ENCODE data around the gene SRSF8.

DNA sequence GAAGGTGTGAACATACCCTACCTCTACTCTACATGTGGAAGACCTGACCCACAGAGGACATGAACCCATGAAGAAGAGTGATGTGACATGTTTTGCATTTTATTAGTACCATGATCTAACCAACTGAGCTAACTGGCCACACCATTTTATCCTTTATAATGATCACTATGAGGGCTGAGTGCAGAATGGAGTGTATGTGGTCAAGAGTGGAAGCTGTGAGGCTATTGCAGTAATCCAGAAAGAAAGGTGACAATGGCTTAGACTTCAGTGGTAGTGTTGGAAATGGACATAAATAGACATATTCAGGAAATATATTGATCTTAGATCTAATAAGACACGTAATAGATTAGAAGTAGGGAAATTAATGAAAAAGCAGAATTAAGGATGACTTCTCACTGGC lies 3.8 kb downstream of the SRSF8 start:
- TF ChIP-seq POLR2AphosphoS5 (IDR thresholded peaks at IDR 0.05; ENCODE audit: insufficient read depth in 1 of 2, low read depth in 1 of 2), result no peak
- TF ChIP-seq, protein P1, sequence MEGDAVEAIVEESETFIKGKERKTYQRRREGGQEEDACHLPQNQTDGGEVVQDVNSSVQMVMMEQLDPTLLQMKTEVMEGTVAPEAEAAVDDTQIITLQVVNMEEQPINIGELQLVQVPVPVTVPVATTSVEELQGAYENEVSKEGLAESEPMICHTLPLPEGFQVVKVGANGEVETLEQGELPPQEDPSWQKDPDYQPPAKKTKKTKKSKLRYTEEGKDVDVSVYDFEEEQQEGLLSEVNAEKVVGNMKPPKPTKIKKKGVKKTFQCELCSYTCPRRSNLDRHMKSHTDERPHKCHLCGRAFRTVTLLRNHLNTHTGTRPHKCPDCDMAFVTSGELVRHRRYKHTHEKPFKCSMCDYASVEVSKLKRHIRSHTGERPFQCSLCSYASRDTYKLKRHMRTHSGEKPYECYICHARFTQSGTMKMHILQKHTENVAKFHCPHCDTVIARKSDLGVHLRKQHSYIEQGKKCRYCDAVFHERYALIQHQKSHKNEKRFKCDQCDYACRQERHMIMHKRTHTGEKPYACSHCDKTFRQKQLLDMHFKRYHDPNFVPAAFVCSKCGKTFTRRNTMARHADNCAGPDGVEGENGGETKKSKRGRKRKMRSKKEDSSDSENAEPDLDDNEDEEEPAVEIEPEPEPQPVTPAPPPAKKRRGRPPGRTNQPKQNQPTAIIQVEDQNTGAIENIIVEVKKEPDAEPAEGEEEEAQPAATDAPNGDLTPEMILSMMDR (IDR thresholded peaks at IDR 0.05), result no peak

All from vagina (tissue), 2 donors.